Stimulated activated CD4-positive, alpha-beta T cell treated with anti-CD3 and anti-CD28 coated beads, Interleukin-12 subunit alpha, Interleukin-12 subunit beta, amount 100 ng/mL, for 4 hours (primary cell): ENCODE data around the gene TRIM49.
"Not testable (repeated sequence)": the region's sequence is repeated elsewhere in the genome, so short reads cannot be mapped to it uniquely, and the experiment has no call there.

Experiments used
- DNase-seq: peaks from one replicate; pipeline ENCODE4 v3.0.0-alpha.2; 2020

TRIM49 gene

GRCh38 chr11:89808475-89808874 is at the start of gene TRIM49:
TRIM49 (minus strand) TSS chr11:89808575; CDS start chr11:89804469, 4,106 bp downstream.
- DNase-seq: not testable (repeated sequence)

DNA sequence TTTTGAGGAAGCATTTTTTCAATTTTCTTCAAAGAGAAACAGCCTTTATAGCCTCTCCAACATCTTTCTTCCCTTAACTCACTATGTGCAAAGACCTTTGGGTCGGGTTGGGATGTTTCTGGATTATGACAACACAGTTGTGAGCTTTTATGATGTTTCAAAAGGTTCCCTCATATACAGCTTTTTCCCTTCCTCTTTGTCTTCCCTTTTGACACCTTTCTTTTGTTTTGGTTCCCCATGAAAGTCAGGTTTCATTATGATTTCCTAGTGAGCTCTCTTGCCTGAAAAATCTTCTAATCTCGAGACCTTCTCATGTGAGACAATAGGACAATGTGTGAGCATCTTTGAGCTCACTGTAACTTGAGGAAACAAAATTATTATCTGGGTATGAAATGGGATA is 18.3 kb upstream of the TRIM49 start:
- not testable (repeated sequence) for DNase-seq

GRCh38 chr11:89820008-89820407 is 11.6 kb upstream of the TRIM49 start:
- DNase-seq: not testable (repeated sequence)

DNA sequence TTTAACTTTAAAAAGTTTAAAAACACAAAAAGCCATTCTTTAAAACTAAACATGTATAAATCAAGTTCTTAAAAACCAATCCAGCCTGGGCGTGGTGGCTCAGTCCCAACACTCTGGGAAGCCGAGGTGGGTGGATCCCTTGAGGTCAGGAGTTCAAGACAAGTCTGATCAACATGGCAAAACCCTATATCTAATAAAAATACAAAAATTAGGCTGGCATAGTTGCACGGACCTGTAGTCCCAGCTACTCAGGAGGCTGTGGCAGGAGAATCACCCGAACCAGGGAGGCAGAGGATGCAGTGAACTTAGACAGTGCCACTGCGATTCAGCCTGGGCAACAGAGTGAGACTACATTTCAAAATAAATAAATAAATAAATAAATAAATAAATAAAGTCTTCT is 5.2 kb upstream of the TRIM49 start:
- not testable (repeated sequence) for DNase-seq

DNA sequence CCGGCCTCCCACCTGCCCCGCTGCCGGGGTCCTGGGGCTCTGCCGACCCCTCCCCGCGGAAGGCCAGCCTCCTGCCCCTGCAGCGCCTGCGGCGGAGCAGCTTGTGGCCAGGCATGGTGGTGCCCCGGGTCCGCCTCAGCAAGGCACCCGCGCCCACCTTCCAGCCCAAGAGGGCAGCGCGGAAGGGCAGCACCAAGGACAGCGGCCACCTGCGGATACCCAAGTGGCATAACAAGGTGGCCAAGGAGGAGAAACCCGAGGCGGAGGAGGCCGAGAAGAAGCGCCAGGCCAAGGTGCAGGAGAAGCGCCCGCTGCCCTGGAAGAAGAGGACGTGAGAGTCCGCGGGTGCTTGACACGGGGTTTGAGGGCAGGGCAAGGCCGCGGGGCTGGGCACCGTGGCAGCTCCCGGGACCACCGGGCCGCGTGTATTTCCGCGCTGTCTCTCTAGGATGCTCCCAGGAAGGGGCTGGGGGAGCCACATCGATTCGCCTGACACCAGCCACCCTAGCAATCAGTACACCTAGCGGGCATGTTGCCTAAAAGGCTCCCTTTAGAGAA is 20.8 kb downstream of the TRIM49 start:
- not testable (repeated sequence) for DNase-seq

GRCh38 chr11:89785726-89786125 is 22.6 kb downstream of the TRIM49 start:
- DNase-seq: not testable (repeated sequence)

- not testable (repeated sequence) for DNase-seq
These were observed 57.6 kb downstream of the TRIM49 start for GRCh38 chr11:89750822-89751221.
